Measurements from ENCODE around the gene ADAMTS19.
A peak's percentile ranks its signal among the peaks of the same experiment; 100 is the strongest.

Gene ADAMTS19

GRCh38 chr5:129653442-129653841 is 193.3 kb downstream of the ADAMTS19 start:
- no peak overlapping the region for H3K27ac ChIP-seq
- TF ChIP-seq ZFX (IDR thresholded peaks at IDR 0.05; ENCODE audit: borderline replicate concordance): no peak
- TF ChIP-seq, protein P1, sequence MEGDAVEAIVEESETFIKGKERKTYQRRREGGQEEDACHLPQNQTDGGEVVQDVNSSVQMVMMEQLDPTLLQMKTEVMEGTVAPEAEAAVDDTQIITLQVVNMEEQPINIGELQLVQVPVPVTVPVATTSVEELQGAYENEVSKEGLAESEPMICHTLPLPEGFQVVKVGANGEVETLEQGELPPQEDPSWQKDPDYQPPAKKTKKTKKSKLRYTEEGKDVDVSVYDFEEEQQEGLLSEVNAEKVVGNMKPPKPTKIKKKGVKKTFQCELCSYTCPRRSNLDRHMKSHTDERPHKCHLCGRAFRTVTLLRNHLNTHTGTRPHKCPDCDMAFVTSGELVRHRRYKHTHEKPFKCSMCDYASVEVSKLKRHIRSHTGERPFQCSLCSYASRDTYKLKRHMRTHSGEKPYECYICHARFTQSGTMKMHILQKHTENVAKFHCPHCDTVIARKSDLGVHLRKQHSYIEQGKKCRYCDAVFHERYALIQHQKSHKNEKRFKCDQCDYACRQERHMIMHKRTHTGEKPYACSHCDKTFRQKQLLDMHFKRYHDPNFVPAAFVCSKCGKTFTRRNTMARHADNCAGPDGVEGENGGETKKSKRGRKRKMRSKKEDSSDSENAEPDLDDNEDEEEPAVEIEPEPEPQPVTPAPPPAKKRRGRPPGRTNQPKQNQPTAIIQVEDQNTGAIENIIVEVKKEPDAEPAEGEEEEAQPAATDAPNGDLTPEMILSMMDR (IDR thresholded peaks at IDR 0.05): no peak

GRCh38 chr5:129656952-129657351 is 196.9 kb downstream of the ADAMTS19 start:
- no peak overlapping the region for H3K27ac ChIP-seq
- TF ChIP-seq, protein P1 (IDR thresholded peaks at IDR 0.05): no peak
- no peak for TF ChIP-seq ZFX (IDR thresholded peaks at IDR 0.05; ENCODE audit: borderline replicate concordance)

DNA sequence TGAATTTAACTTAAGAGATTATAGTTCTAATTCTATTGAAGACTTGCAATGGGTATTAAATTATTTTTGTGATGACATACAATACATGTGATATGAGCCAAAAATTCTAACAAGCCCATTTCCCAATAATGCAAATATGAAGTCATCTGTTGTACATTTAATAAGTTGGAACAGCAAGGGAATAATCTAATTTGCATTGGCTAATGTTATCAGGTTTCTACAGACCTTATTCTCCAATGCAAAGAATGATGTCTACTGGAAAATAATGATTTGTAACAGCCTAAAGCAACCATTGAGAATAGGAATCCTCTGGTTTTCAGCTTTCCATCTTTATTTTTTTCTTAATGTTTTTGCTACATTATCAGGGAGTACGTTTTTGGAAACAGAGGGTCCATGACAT is 198.7 kb downstream of the ADAMTS19 start:
- no peak overlapping the region for H3K27ac ChIP-seq
- no peak for TF ChIP-seq ZFX (IDR thresholded peaks at IDR 0.05; ENCODE audit: borderline replicate concordance)
- TF ChIP-seq, protein P1 (IDR thresholded peaks at IDR 0.05): no peak

GRCh38 chr5:129661366-129662035 is 201.4 kb downstream of the ADAMTS19 start:
- TF ChIP-seq, protein P1 (IDR thresholded peaks at IDR 0.05): no peak
- TF ChIP-seq ZFX (IDR thresholded peaks at IDR 0.05; ENCODE audit: borderline replicate concordance): no peak
- no peak overlapping the region for H3K27ac ChIP-seq

DNA sequence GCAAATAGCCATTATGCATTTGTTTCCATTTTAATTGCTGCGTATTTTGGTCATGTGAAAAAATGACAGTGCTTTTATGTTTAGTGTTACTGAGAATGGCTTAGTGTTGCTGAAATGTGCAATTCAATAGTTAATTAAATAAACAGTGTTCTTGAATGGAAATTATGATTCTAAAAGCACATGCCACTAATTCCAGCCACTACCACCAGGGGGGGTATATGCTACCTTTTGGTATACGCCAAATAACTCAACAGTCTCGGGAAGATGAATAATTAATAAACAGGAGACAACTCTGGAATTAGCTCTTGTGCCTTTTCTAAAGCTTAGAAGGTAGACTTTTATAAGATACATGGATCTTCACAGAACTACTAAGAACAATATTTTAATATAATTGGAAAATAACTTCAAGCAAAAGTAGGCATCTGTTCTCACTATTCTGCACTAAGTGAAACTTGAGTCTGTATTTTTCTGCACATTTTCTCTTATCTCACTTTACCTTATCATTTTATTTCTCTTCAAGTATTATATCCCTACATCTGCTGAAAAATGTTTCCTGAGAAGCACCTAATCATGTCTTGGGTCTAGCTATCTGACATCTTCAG is 204.3 kb downstream of the ADAMTS19 start:
- TF ChIP-seq ZFX (IDR thresholded peaks at IDR 0.05; ENCODE audit: borderline replicate concordance): no peak
- TF ChIP-seq, protein P1 (IDR thresholded peaks at IDR 0.05): peak; percentile 84
- H3K27ac ChIP-seq: no peak overlapping the region

DNA sequence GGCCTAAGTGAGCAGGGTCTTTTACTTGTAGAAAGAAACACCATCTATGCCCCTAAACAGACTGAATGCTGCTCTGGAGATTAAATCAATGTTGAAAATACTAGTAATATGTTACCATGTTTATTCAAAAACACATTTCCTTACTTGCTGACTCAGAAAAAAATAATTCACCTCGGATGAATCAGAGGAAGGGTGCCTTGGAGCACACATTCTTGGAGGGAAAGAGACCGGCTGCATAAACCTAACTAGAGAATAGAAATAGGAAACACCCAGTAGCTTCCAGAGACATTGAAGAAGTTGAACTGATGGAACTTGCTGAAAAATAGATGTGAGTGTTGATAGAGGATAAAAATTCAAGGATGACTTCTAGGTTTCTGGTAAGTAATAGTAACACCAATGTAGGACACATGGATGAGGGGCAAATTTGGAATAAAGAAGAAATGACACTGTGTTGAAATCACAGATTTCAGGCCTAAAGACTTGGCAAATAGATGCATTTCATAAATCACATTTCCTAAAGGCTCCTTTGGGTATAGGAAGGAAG is 210.9 kb downstream of the ADAMTS19 start:
- TF ChIP-seq, protein P1 (IDR thresholded peaks at IDR 0.05): no peak
- TF ChIP-seq ZFX (IDR thresholded peaks at IDR 0.05; ENCODE audit: borderline replicate concordance): no peak
- no peak overlapping the region for H3K27ac ChIP-seq

- no peak overlapping the region for H3K27ac ChIP-seq
- no peak for TF ChIP-seq ZFX (IDR thresholded peaks at IDR 0.05; ENCODE audit: borderline replicate concordance)
- TF ChIP-seq, protein P1 (IDR thresholded peaks at IDR 0.05): no peak
Measured at GRCh38 chr5:129672006-129672405, 211.9 kb downstream of the ADAMTS19 start.

Measured in 22Rv1 (cell line).